Spleen (tissue), 11 donors: ENCODE results near the gene PIK3R5. TPM values are rescaled to one million over a fixed set of nuclear protein-coding genes. Genes with fewer than 3 reads are reported as not detected.
A peak's percentile ranks its signal among the peaks of the same experiment; 100 is the strongest.

ENCODE experiments used
- DNase-seq: peaks from one replicate; pipeline ENCODE4 v3.0.0-alpha.2; 2020
- H3K27ac ChIP-seq, 8 donors: fragments of 200-600 bp; sonication (generic) in 7 of 8; 1 replicate in 4 of 8; 2 replicates in 4 of 8; pipeline versions ENCODE4 v1.5.0 to v1.8.0; 2016 to 2021; ENCODE audit warnings: inconsistent platforms in 4 of 8, mild to moderate bottlenecking in 4 of 8, moderate library complexity in 1 of 8
- H3K27me3 ChIP-seq, 7 donors: fragments of 200-600 bp; sonication (generic) in 6 of 7; replicated peaks in 1 of 7; 1 replicate in 4 of 7; 2 replicates in 3 of 7; pipeline versions ENCODE4 v1.5.0 to v1.8.0; 2016 to 2021; ENCODE audit warnings: inconsistent platforms in 3 of 7, mild to moderate bottlenecking in 1 of 7
- H3K36me3 ChIP-seq, 6 donors: fragments of 200-600 bp; sonication (generic) in 5 of 6; 1 replicate in 4 of 6; 2 replicates in 2 of 6; pipeline versions ENCODE4 v1.5.0 to v1.8.0; 2016 to 2021; ENCODE audit warnings: inconsistent platforms in 2 of 6
- H3K4me1 ChIP-seq, 6 donors: fragments of 200-600 bp; sonication (generic) in 5 of 6; 1 replicate in 3 of 6; 2 replicates in 3 of 6; pipeline versions ENCODE4 v1.5.0 to v1.8.0; 2016 to 2021; ENCODE audit warnings: inconsistent platforms in 3 of 6
- H3K4me3 ChIP-seq, 8 donors: fragments of 200-600 bp; sonication (generic) in 7 of 8; 1 replicate in 4 of 8; 2 replicates in 4 of 8; pipeline versions ENCODE4 v1.5.0 to v1.8.0; 2016 to 2021; ENCODE audit warnings: inconsistent platforms in 4 of 8, mild to moderate bottlenecking in 4 of 8, moderate library complexity in 2 of 8
- H3K9me3 ChIP-seq, 8 donors: fragments of 200-600 bp; sonication (generic) in 7 of 8; 1 replicate in 4 of 8; 2 replicates in 4 of 8; pipeline versions ENCODE4 v1.5.0 to v1.8.0; 2016 to 2021; ENCODE audit warnings: inconsistent platforms in 4 of 8
- POLR2A ChIP-seq, 3 donors: fragments of 450-650 bp; IDR thresholded peaks; one replicate each; pipeline ENCODE4 v1.5.1; 2017; ENCODE audit warnings: antibody characterized with exemption in 3 of 3, mild to moderate bottlenecking in 1 of 3
- POLR2AphosphoS5 ChIP-seq, 3 donors: sonication (generic); formaldehyde crosslinking; IDR thresholded peaks; one replicate each; pipeline ENCODE4 v1.5.1; 2017; ENCODE audit warnings: antibody characterized with exemption in 3 of 3
- WGBS, 5 donors: extraction: QIAGEN DNeasy Blood & Tissue Kit in 3 of 5; methylation state at CpG; one replicate each; pipeline versions ENCODE4 v1.1.5 to v1.1.7; 2013 to 2018; 5-methylcytosine and 5-hydroxymethylcytosine counted together
- intact Hi-C: fragments of 100-400 bp; cut with DNase I; formaldehyde crosslinking; loops from one replicate; pipeline ENCODE4 v1.15.0; 2023; ENCODE audit warnings: low total_unique reads
- polyA plus RNA-seq, 3 donors: library from polyadenylated mRNA; stranded (reverse); fragments of 200-250 nt; gene quantifications; one replicate each; pipeline ENCODE4 v1.2.1, GENCODE V29; 2013
- total RNA-seq, 7 donors: library from RNA; depleted of rRNA in 3 of 7; stranded (reverse); fragments of >200 nt in 3 of 7; fragmentation: NEBNext Ultra II Directional in 4 of 7; extraction: Animal tissue kit (Norgen Biotek cat#: 25700) in 4 of 7; gene quantifications; one replicate each; pipeline versions ENCODE4 v1.1.0 to v1.2.1, GENCODE V29; 2016 to 2021
- TF ChIP-seq, protein P1 (sequence below), 11 experiments: fragments of 200-600 bp in 7 of 11; fragments of 450-650 bp in 4 of 11; sonication (generic) in 4 of 11; IDR thresholded peaks in 8 of 11; conservative IDR thresholded peaks in 3 of 11; 1 replicate in 7 of 11; 2 replicates in 4 of 11; pipeline versions ENCODE4 v1.4.0 to v1.8.0; 2016 to 2021; ENCODE audit warnings: antibody characterized with exemption in 11 of 11, inconsistent platforms in 4 of 11, mild to moderate bottlenecking in 1 of 11
- donor health status: healthy with polysubstance abuse.
- donor health status: DM: no; HTN: no; CAD: no; lungs with moderate emphysema.
- donor health status: DM: no; HTN: no; CAD: no.
- donor health status: Bipolar disorder and iron deficiency.
- donor health status: healthy.
- donor health status: DM: no; HTN: no; CAD: no.
- donor health status: DM: yes; HTN: yes; CAD: no.

PIK3R5 gene
- total and polyA plus RNA-seq, 10 donors = 8.5 to 110 (median 68.4) TPM

- Histone ChIP-seq H3K27me3 (no peaks in the 10 kb centered on the region), H3K4me3 (no peak overlapping the region), H3K27ac (no peak overlapping the region), H3K36me3 (peaks cover 0 to 99% (median 21%) of the 10 kb centered on the region in 6 donors), H3K9me3 (no peaks in the 10 kb centered on the region), H3K4me1 (peaks cover 7 to 32% (median 11%) of the 10 kb centered on the region in 6 donors)
- intact Hi-C loops = no loop called here
- 72 to 84% (median 84%) methylated on average over 7 of the region's 7 CpGs for WGBS, 5 donors
- DNase-seq = no peak
- TF ChIP-seq POLR2AphosphoS5 (IDR thresholded peaks at IDR 0.05) (peak in 1 of 3 donors; percentile 33), POLR2A (IDR thresholded peaks at IDR 0.05) (no peak)
Observed at GRCh38 chr17:8905331-8905730, 60.2 kb downstream of the PIK3R5 start.

DNA sequence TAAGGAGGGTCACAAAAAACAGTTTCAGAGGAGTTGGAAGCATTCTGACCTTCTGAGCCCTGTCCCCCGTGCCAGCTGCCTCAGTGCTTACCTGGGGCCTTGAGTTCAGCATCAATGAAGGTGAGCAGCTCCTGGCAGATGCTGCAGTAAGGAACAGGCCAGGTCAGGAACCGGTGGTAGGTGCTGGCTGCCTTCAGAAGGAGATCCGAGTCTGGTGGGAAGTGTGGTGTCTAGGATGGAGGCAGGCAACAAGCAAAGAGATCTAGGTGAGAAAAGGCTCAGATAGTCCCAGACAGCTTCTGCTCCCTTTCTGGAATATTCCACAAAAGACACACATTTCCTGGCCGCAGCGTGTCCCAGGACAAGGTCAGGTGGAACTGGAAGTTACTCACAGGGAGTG is 60.8 kb downstream of the PIK3R5 start:
- 83 to 94% (median 90%) methylated on average over 5 of the region's 5 CpGs for WGBS, 5 donors
- no peak overlapping the region for H3K27ac ChIP-seq
- DNase-seq = no peak
- H3K4me1 ChIP-seq = peaks cover 13 to 36% (median 17%) of the 10 kb centered on the region in 6 donors
- intact Hi-C loops = no loop called here
- TF ChIP-seq, protein P1, sequence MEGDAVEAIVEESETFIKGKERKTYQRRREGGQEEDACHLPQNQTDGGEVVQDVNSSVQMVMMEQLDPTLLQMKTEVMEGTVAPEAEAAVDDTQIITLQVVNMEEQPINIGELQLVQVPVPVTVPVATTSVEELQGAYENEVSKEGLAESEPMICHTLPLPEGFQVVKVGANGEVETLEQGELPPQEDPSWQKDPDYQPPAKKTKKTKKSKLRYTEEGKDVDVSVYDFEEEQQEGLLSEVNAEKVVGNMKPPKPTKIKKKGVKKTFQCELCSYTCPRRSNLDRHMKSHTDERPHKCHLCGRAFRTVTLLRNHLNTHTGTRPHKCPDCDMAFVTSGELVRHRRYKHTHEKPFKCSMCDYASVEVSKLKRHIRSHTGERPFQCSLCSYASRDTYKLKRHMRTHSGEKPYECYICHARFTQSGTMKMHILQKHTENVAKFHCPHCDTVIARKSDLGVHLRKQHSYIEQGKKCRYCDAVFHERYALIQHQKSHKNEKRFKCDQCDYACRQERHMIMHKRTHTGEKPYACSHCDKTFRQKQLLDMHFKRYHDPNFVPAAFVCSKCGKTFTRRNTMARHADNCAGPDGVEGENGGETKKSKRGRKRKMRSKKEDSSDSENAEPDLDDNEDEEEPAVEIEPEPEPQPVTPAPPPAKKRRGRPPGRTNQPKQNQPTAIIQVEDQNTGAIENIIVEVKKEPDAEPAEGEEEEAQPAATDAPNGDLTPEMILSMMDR (IDR thresholded peaks at IDR 0.05 in 8 of 11, conservative IDR thresholded peaks at IDR 0.05 in 3 of 11) = no peak
- TF ChIP-seq POLR2AphosphoS5 (IDR thresholded peaks at IDR 0.05) = no peak
- no peak for TF ChIP-seq POLR2A (IDR thresholded peaks at IDR 0.05)
- no peak overlapping the region for H3K4me3 ChIP-seq
- peaks cover 0 to 99% (median 21%) of the 10 kb centered on the region in 6 donors for H3K36me3 ChIP-seq
- no peaks in the 10 kb centered on the region for H3K27me3 ChIP-seq
- no peaks in the 10 kb centered on the region for H3K9me3 ChIP-seq

GRCh38 chr17:8904201-8904600 is 61.3 kb downstream of the PIK3R5 start:
- intact Hi-C loops = no loop called here

DNA sequence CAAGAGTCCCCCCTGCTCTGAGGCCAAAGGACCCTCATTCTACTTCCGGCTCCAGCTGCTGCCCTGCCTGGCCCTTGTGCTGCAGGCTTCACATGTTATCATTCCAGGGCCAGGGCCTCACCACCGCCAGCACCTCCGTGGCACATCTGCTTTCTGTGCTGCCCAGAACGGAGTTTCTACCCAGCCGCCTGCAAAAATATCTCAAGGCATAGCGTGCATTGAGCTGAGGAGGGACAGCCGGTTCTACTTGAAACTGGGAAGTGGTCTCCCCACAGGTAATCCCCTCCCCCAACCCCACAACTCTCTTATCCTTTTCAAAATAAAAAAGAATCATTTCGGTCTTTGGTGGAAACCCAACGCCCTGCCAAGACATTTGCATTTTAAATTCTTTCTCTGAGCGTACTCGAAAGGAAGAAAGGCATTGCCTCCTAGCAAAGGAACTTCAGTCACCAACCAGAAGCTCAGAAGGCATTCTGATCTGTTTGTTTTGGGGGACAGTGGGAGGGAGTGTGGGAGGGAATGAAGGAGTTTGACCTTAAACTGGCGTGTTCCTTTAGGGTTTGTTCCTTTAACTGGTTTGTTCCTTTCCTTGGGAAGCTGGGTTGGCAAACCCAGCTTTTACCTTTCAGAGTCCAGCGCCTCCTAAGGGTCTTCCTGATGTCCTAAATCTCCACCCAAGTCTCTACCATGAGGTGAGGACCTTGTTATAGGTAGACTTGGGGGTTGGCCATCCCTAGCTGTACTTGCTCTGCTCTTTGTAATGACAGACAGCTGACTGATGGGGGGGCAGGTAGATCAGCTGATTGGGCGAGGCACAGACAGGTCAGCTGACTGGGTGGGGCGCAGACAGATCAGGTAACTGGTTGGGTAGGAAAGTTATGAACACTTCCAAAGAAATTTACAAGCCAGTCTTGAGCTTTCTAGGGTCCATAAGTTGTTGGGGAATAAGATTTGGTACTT is 64.6 kb downstream of the PIK3R5 start:
- H3K9me3 ChIP-seq = no peaks in the 10 kb centered on the region
- 43 to 53% (median 45%) methylated on average over 15 of the region's 15 CpGs for WGBS, 5 donors
- no peak overlapping the region for H3K4me3 ChIP-seq
- peak overlapping the region in 4 of 8 donors; percentile 22 to 71 (median 46) for H3K27ac ChIP-seq
- no peaks in the 10 kb centered on the region for H3K27me3 ChIP-seq
- peaks cover 29 to 74% (median 37%) of the 10 kb centered on the region in 6 donors for H3K4me1 ChIP-seq
- intact Hi-C loops = no loop called here
- no peak for DNase-seq
- H3K36me3 ChIP-seq = peaks cover 0 to 96% (median 24%) of the 10 kb centered on the region in 6 donors
- TF ChIP-seq POLR2A (IDR thresholded peaks at IDR 0.05) = no peak
- TF ChIP-seq POLR2AphosphoS5 (IDR thresholded peaks at IDR 0.05) = peak in 2 of 3 donors; percentile 16 to 17

More at GRCh38 chr17:8904201-8904600, 61.3 kb downstream of the PIK3R5 start:
- Histone ChIP-seq H3K36me3 (peaks cover 0 to 99% (median 21%) of the 10 kb centered on the region in 6 donors), H3K27ac (no peak overlapping the region), H3K4me3 (no peak overlapping the region), H3K27me3 (no peaks in the 10 kb centered on the region), H3K9me3 (no peaks in the 10 kb centered on the region), H3K4me1 (peaks cover 18 to 41% (median 22%) of the 10 kb centered on the region in 6 donors)
- no peak for DNase-seq
- TF ChIP-seq POLR2A (IDR thresholded peaks at IDR 0.05) (no peak), POLR2AphosphoS5 (IDR thresholded peaks at IDR 0.05) (no peak)
- TF ChIP-seq, protein P1 (IDR thresholded peaks at IDR 0.05 in 8 of 11, conservative IDR thresholded peaks at IDR 0.05 in 3 of 11) = no peak
- 69 to 87% (median 78%) methylated on average over 2 of the region's 2 CpGs for WGBS, 5 donors

DNA sequence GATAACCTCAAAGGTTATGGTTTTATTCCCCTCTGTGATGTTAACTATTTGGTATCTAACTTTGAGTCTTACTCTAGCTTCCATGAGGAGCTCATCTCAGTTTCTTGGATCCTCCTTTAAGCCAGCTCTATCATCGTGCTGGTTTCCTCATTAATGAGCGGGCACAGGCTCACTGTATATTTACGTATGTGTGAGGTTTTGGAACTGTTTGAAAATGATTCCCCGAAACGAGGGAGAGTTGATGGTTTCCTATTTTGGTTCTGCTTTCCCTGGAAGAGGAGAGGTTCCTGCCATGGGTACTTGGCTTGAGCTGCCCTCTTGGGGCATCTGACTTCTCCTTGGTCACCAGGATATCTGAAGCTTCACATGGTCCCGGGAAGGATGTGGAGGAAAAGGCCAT is 65.3 kb downstream of the PIK3R5 start:
- WGBS, 5 donors = 39 to 58% (median 53%) methylated on average over 6 of the region's 6 CpGs
- Histone ChIP-seq H3K27ac (peak overlapping the region in 4 of 8 donors; percentile 22 to 71 (median 46)), H3K27me3 (no peaks in the 10 kb centered on the region), H3K9me3 (no peaks in the 10 kb centered on the region), H3K4me3 (no peak overlapping the region), H3K36me3 (peaks cover 0 to 96% (median 21%) of the 10 kb centered on the region in 6 donors), H3K4me1 (peaks cover 29 to 77% (median 39%) of the 10 kb centered on the region in 6 donors)
- no peak for TF ChIP-seq POLR2AphosphoS5 (IDR thresholded peaks at IDR 0.05)
- no peak for TF ChIP-seq POLR2A (IDR thresholded peaks at IDR 0.05)
- TF ChIP-seq, protein P1 (IDR thresholded peaks at IDR 0.05 in 8 of 11, conservative IDR thresholded peaks at IDR 0.05 in 3 of 11) = no peak
- intact Hi-C loops = no loop called here
- no peak for DNase-seq
